Ishikawa (cell line): ENCODE data around the gene STXBP5.

Experiments used
- CEBPB ChIP-seq: IDR thresholded peaks from 2 replicates; pipeline ENCODE4 v1.6.1; 2012
- CREB1 ChIP-seq: IDR thresholded peaks from 2 replicates; pipeline ENCODE4 v1.6.1; 2012; ENCODE audit warnings: low read depth
- EGR1 ChIP-seq: IDR thresholded peaks from 2 replicates; pipeline ENCODE4 v1.6.1; 2012
- EP300 ChIP-seq: IDR thresholded peaks from 2 replicates; pipeline ENCODE4 v1.6.1; 2012; ENCODE audit warnings: borderline replicate concordance
- FOXM1 ChIP-seq: IDR thresholded peaks from 2 replicates; pipeline ENCODE4 v1.6.1; 2012; ENCODE audit warnings: low read depth, borderline replicate concordance
- MAX ChIP-seq: IDR thresholded peaks from 2 replicates; pipeline ENCODE4 v1.6.1; 2012
- NFIC ChIP-seq: IDR thresholded peaks from 2 replicates; pipeline ENCODE4 v1.6.1; 2012
- RAD21 ChIP-seq: IDR thresholded peaks from 2 replicates; pipeline ENCODE4 v1.6.1; 2012; ENCODE audit warnings: low read depth
- REST ChIP-seq: IDR thresholded peaks from 2 replicates; pipeline ENCODE4 v1.6.1; 2012; ENCODE audit warnings: low read depth, mild to moderate bottlenecking
- TAF1 ChIP-seq: IDR thresholded peaks from 2 replicates; pipeline ENCODE4 v1.6.1; 2012; ENCODE audit warnings: low read depth, mild to moderate bottlenecking
- TCF12 ChIP-seq: IDR thresholded peaks from 2 replicates; pipeline ENCODE4 v1.6.1; 2012; ENCODE audit warnings: low read depth
- TEAD4 ChIP-seq: IDR thresholded peaks from 2 replicates; pipeline ENCODE4 v1.6.1; 2012
- USF1 ChIP-seq: IDR thresholded peaks from 2 replicates; pipeline ENCODE4 v1.6.1; 2012
- YY1 ChIP-seq: IDR thresholded peaks from 2 replicates; pipeline ENCODE4 v1.6.1; 2012; ENCODE audit warnings: low read depth
- ZBTB7A ChIP-seq: IDR thresholded peaks from 2 replicates; pipeline ENCODE4 v1.6.1; 2012; ENCODE audit warnings: low read depth

Gene STXBP5

GRCh38 chr6:147164761-147165160 lies 39.5 kb upstream of the STXBP5 start:
- no peak for TF ChIP-seq USF1
- TF ChIP-seq EGR1, result no peak
- TF ChIP-seq FOXM1, result no peak
- no peak for TF ChIP-seq REST
- TF ChIP-seq CEBPB, result no peak

GRCh38 chr6:147166360-147166944 lies 37.8 kb upstream of the STXBP5 start:
- TF ChIP-seq ZBTB7A (no peak), EP300 (no peak), YY1 (no peak), EGR1 (no peak), FOXM1 (no peak), CEBPB (no peak), CREB1 (no peak), TEAD4 (no peak), REST (no peak), TCF12 (no peak), RAD21 (no peak)

- no peak for TF ChIP-seq RAD21
- no peak for TF ChIP-seq USF1
- no peak for TF ChIP-seq REST
- TF ChIP-seq ZBTB7A, result no peak
- no peak for TF ChIP-seq TAF1
- no peak for TF ChIP-seq TEAD4
- TF ChIP-seq TCF12, result no peak
- TF ChIP-seq FOXM1, result no peak
- no peak for TF ChIP-seq CEBPB
- TF ChIP-seq NFIC, result no peak
- no peak for TF ChIP-seq EGR1
- no peak for TF ChIP-seq CREB1
- TF ChIP-seq MAX, result no peak
- no peak for TF ChIP-seq YY1
Observed at GRCh38 chr6:147166992-147167391, 37.2 kb upstream of the STXBP5 start.

GRCh38 chr6:147167576-147168461 lies 36.4 kb upstream of the STXBP5 start:
- no peak for TF ChIP-seq RAD21
- TF ChIP-seq TCF12, result no peak
- TF ChIP-seq FOXM1, result no peak
- TF ChIP-seq NFIC, result no peak
- TF ChIP-seq REST, result no peak
- no peak for TF ChIP-seq EGR1
- TF ChIP-seq USF1, result no peak
- no peak for TF ChIP-seq YY1
- no peak for TF ChIP-seq EP300
